ENCODE measurements around the gene RAB8B. TPM values are rescaled to one million over a fixed set of nuclear protein-coding genes. Genes with fewer than 3 reads are reported as not detected.

The RAB8B gene
- total and polyA plus RNA-seq, 7 donors = 2.5 to 18.1 (median 5.4) TPM

DNA sequence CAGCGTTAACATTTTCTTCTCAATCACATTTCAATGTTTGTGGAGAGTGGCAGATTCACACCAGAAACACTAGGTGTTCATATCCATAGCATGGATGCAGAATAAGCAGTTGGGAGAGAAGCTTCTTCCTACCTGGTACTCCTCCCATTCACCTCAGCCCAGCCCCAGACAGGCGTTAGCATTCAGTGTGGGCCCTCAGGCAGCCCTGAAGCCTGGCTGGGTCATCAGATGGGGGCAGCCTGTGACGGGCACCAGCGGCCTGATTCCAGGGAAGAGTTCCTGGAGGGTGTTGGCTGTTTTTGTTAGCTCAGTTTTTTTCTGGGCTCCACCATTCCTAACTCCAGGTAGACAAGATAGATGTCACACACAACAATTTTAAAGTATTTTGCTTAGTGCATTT lies 119.1 kb downstream of the RAB8B start:
- Histone ChIP-seq H3K27ac (no peak overlapping the region), H3K36me3 (ENCODE audit: insufficient read depth in 1 of 2, low read depth in 1 of 2) (peaks cover 0 to 19% of the 10 kb centered on the region in 2 donors), H3K4me1 (no peaks in the 10 kb centered on the region), H3K27me3 (ENCODE audit: insufficient read depth in 3 of 3, low read length in 2 of 3) (no peaks in the 10 kb centered on the region), H3K9me3 (no peaks in the 10 kb centered on the region), H3K4me3 (no peak overlapping the region)
- ATAC-seq (no peak), DNase-seq (no peak)
- TF ChIP-seq, protein P1, sequence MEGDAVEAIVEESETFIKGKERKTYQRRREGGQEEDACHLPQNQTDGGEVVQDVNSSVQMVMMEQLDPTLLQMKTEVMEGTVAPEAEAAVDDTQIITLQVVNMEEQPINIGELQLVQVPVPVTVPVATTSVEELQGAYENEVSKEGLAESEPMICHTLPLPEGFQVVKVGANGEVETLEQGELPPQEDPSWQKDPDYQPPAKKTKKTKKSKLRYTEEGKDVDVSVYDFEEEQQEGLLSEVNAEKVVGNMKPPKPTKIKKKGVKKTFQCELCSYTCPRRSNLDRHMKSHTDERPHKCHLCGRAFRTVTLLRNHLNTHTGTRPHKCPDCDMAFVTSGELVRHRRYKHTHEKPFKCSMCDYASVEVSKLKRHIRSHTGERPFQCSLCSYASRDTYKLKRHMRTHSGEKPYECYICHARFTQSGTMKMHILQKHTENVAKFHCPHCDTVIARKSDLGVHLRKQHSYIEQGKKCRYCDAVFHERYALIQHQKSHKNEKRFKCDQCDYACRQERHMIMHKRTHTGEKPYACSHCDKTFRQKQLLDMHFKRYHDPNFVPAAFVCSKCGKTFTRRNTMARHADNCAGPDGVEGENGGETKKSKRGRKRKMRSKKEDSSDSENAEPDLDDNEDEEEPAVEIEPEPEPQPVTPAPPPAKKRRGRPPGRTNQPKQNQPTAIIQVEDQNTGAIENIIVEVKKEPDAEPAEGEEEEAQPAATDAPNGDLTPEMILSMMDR (IDR thresholded peaks at IDR 0.05) = no peak
- WGBS, 3 donors = 85 to 89% (median 86%) methylated on average over 4 of the region's 4 CpGs
- intact Hi-C loops (cut with DNase I) = no loop called here

DNA sequence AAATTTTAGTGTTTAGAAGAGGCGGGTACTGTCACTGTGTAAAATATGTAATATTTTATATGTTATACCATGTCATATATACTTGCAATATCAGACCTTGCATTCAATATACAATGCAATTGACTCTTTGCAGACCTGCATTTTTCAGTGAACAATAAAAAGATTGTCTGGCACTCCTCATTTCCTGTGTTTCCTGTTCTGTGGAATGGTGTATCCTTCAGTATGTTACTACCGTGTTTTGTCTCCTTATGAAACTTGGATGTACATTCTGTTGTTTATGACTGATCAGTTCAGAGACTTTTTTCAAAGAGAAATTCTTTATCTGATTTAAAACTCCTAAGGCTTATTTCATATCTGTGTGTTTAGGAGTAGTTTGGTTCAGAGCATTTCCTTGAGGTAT lies 119.5 kb downstream of the RAB8B start:
- Histone ChIP-seq H3K4me1 (no peaks in the 10 kb centered on the region), H3K27ac (no peak overlapping the region), H3K4me3 (no peak overlapping the region), H3K9me3 (no peaks in the 10 kb centered on the region), H3K36me3 (ENCODE audit: insufficient read depth in 1 of 2, low read depth in 1 of 2) (peaks cover 0 to 19% of the 10 kb centered on the region in 2 donors), H3K27me3 (ENCODE audit: insufficient read depth in 3 of 3, low read length in 2 of 3) (no peaks in the 10 kb centered on the region)
- no peak for ATAC-seq
- intact Hi-C loops (cut with DNase I) = no loop called here
- 79 to 94% (median 86%) methylated on average over 2 of the region's 2 CpGs for WGBS, 3 donors
- TF ChIP-seq, protein P1 (IDR thresholded peaks at IDR 0.05) = no peak
- DNase-seq = no peak

DNA sequence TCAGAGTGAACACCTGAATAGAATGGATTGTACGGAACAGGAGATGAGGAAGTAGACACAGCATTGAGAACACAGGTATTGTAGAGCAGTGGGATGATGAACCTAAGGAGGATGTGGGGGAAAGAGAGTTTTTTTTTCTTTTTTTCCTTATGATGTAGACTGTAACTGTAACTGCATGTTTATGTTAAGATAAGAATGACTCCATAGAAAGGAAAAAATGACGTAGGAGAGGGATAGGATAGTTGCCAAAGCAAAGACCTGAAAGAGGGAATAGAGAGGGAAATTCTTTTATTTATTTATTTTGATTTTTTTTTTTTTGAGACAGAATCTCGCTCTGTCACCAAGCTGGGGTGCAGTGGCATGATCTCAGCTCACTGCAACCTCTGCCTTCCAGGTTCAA lies 121.2 kb downstream of the RAB8B start:
- no peak overlapping the region for H3K27ac ChIP-seq
- DNase-seq = no peak
- intact Hi-C loops (cut with DNase I) = no loop called here
- no peak overlapping the region for H3K4me3 ChIP-seq
- TF ChIP-seq, protein P1 (IDR thresholded peaks at IDR 0.05) = no peak
- peaks cover 0 to 10% of the 10 kb centered on the region in 2 donors for H3K36me3 ChIP-seq (ENCODE audit: insufficient read depth in 1 of 2, low read depth in 1 of 2)
- no peaks in the 10 kb centered on the region for H3K4me1 ChIP-seq
- 94 to 96% (median 95%) methylated on average over 3 of the region's 3 CpGs for WGBS, 3 donors
- no peaks in the 10 kb centered on the region for H3K27me3 ChIP-seq (ENCODE audit: insufficient read depth in 3 of 3, low read length in 2 of 3)
- H3K9me3 ChIP-seq = no peaks in the 10 kb centered on the region
- no peak for ATAC-seq

DNA sequence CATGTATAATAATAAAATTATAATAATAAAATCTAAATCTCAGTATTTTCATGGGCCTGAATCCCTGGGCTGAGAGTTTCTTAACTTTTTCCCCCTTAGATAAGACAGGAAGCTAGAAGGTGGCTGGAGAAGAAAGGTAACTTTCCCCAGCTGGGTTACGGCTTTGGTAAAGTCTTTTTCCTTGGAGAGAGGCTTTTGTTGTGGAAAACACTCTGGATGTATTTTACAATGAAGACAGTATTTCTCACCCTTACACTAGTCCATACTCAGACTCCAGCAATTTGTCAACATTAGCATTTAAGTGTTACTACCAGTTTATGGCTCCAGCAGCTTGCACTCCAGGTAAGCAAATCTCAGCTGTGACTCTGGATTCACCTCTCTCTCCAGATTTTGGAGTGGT lies 122.9 kb downstream of the RAB8B start:
- Histone ChIP-seq H3K36me3 (ENCODE audit: insufficient read depth in 1 of 2, low read depth in 1 of 2) (no peaks in the 10 kb centered on the region), H3K4me1 (no peaks in the 10 kb centered on the region), H3K27me3 (ENCODE audit: insufficient read depth in 3 of 3, low read length in 2 of 3) (no peaks in the 10 kb centered on the region), H3K4me3 (no peak overlapping the region), H3K27ac (no peak overlapping the region), H3K9me3 (no peaks in the 10 kb centered on the region)
- DNase-seq = no peak
- WGBS, 3 donors = 95 to 100% (median 100%) methylated on average over 1 of the region's 1 CpG
- no peak for ATAC-seq
- intact Hi-C loops (cut with DNase I) = no loop called here
- TF ChIP-seq, protein P1 (IDR thresholded peaks at IDR 0.05) = no peak

DNA sequence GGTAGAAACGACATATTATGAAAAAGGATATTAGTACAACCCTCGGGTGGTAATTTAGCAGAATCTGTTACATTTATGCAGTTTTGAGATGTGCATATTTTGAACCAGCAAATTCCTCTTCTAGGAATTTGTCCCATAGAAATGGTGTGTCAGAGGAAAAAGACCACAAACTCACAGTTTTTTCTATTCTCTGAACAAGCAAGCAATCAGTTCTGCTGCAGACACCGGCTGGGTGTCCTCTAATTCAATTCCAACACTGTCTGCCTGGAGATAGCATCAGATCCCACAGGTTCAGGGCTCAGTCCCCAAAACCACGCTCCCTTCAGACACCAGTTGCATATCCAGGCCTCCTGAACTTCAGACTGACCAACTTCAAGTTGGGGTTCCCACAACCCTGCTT lies 124.4 kb downstream of the RAB8B start:
- Histone ChIP-seq H3K4me3 (no peak overlapping the region), H3K27ac (no peak overlapping the region), H3K4me1 (no peaks in the 10 kb centered on the region), H3K9me3 (no peaks in the 10 kb centered on the region), H3K36me3 (ENCODE audit: insufficient read depth in 1 of 2, low read depth in 1 of 2) (no peaks in the 10 kb centered on the region), H3K27me3 (ENCODE audit: insufficient read depth in 3 of 3, low read length in 2 of 3) (no peaks in the 10 kb centered on the region)
- no peak for ATAC-seq
- DNase-seq = no peak
- WGBS, 3 donors = 76 to 83% (median 80%) methylated on average over 4 of the region's 4 CpGs
- TF ChIP-seq, protein P1 (IDR thresholded peaks at IDR 0.05) = no peak
- intact Hi-C loops (cut with DNase I) = no loop called here

Measured in psoas muscle (tissue), 8 donors.